GM19372 (cell line): ENCODE results near the gene VAC14.
"Not testable (repeated sequence)": the region's sequence is repeated elsewhere in the genome, so short reads cannot be mapped to it uniquely, and the experiment has no call there.

ENCODE experiments used
- ATAC-seq: cut with Tn5 transposase; IDR thresholded peaks from one replicate; pipeline ENCODE4 v1.9.1; 2021; ENCODE audit warnings: mild to moderate bottlenecking, low read depth, moderate library complexity; ENCODE audit not compliant: unreplicated experiment

VAC14 gene

DNA sequence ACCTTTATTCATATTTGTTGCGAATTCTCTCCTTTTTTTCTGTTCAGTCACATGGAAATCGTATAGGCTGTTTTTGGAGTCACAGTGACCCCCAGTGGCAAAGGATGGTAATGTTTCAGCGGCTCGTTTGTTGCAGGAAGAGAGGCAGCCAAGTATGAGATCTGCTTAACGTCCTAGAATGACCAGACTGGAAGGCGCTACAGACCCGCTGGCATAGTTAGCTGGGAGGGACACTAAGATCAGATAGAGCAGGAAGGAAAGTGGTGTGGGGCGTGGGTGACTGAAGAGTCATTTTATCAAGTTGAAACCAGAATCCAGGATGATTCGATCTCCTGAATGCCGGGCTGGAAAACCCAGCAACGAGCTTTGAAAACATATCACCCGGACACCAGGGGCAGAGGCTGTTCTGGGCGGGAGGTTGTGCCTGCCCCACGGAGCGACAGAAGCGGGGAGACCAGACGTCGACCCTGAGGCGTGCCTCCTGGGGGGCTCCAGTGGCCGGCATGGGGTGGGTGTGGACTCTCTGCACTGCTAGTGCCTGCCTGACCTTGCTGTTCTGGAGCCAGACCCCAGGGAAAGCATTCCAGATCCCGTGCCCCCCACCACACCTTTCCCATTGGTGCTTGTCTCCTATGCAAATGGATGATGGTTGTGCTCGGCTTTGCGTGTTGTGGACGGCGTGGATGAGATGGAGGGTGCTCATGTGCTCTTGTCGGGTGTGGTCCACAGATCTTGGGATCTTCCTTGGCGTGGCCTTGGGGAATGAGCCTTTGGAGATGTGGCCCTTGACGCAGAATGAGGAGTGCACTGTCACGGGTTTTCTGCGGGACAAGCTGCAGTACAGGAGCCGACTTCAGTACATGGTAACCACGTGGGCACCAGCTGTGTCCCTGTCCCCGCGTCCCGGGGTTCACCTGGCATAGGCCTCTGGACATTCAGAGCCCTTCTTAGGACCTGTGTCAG is 146.9 kb downstream of the VAC14 start:
- no peak for ATAC-seq

GRCh38 chr16:70653406-70653805 is 147.6 kb downstream of the VAC14 start:
- ATAC-seq: no peak

- no peak for ATAC-seq
These were observed 148.6 kb downstream of the VAC14 start for GRCh38 chr16:70652322-70652721.

- no peak for ATAC-seq
These were observed 149.4 kb downstream of the VAC14 start for GRCh38 chr16:70651524-70651923.

GRCh38 chr16:70650216-70650615 is 150.7 kb downstream of the VAC14 start:
- ATAC-seq: no peak

GRCh38 chr16:70649300-70649699 is 151.7 kb downstream of the VAC14 start:
- ATAC-seq: no peak

DNA sequence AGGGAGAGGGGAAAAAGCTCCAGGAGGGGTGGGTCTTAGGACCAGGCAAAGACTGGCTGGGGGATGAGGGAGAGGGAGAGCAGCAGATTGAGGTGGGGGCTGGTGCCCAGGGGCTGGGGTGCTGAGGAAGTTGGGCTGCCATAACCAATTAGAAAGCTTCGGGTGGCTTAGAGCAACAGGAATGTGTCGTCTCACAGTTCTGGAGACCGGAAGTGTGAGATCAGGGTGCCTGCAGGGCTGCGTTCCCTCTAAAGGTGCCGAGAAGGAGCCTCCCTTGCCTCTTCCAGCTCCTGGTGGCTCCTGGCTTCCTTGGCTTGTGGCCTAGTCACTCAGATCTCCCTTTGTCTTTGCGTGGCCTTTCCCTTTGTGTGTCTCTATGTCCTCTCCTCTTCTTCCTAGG is 152.4 kb downstream of the VAC14 start:
- ATAC-seq: no peak

DNA sequence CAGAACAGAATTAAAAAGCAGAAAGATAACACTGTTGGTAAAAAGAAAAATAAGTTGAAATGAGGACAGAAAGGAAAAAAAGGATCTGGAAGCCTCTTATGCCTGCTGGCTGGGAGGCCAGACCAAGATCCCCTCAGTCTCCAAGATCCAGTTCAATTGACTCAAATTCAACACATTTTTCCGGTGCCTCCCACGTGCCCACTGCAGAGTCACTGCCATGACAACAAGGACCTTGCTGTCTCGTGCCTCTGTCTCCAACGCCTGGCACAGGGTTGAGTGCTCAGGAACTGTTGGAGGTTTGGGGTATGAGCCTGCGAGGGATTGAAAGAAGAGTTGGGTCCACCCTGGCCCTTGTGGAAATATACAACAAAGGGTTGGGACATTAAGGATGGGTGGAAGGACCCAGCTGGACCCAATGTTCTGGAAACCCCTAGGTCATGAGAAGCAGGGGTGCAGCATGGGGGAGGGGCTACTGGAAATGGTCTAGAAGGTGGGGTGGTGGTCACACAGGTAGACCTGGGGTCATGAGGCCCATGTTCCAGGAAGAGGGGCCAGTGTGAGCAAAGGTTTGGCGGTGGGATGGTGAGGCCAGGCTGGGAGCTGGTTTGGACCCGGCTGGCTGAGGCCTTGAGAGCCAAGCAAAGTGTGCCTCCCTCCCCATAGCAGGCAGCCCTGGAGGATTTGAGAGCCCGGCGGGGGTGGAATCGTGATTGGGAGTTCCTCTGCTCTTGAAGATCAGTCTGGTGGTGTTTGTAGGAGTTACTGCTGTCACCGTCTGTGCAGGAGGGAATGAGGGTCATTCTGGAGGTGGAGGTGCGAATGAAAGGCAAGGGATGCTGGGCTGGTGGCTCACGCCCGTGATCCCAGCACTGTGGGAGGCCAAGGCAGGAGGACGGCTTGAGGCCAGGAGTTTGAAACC is 153.3 kb downstream of the VAC14 start:
- no peak for ATAC-seq

DNA sequence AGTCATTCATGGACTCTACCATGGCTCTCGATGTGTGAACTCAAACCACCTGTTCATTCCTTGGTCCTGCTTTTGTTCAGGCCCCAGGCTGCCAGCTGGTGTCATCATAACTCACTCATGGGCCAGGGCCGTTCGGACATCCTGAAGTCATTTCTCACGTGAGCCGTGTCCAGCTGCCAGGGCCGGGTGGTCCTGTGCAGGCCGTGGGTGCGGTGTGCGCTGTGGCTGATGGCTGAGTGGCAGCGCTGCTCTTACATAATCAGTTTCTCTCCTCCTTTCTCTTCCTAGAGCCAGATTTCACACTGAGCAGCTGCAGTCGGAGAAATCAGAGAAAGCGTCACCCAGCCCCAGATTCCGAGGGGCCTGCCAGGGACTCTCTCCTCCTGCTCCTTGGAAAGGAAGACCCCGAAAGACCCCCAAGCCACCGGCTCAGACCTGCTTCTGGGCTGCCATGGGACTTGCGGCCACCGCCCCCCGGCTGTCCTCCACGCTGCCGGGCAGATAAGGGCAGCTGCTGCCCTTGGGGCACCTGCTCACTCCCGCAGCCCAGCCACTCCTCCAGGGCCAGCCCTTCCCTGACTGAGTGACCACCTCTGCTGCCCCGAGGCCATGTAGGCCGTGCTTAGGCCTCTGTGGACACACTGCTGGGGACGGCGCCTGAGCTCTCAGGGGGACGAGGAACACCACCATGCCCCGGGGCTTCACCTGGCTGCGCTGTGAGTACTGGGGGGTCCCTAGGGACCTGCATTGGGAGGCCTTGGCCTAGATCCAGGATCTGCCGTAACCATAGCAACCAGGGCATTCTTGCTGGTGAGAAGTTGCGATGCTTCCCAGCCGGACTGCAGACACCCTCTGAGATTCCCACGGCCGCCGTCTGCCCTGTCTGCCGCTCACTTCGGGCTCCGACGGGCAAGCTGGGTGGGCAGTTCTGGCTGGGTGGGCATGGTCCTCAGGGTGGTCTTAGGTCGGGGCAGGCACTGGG is 154.4 kb downstream of the VAC14 start, which contains the start of gene IL34:
TSS of gene IL34 (plus strand) at position 300 of the 982 bp plus-strand sequence. CDS start at position 689, 389 bp downstream.
- ATAC-seq: no peak

DNA sequence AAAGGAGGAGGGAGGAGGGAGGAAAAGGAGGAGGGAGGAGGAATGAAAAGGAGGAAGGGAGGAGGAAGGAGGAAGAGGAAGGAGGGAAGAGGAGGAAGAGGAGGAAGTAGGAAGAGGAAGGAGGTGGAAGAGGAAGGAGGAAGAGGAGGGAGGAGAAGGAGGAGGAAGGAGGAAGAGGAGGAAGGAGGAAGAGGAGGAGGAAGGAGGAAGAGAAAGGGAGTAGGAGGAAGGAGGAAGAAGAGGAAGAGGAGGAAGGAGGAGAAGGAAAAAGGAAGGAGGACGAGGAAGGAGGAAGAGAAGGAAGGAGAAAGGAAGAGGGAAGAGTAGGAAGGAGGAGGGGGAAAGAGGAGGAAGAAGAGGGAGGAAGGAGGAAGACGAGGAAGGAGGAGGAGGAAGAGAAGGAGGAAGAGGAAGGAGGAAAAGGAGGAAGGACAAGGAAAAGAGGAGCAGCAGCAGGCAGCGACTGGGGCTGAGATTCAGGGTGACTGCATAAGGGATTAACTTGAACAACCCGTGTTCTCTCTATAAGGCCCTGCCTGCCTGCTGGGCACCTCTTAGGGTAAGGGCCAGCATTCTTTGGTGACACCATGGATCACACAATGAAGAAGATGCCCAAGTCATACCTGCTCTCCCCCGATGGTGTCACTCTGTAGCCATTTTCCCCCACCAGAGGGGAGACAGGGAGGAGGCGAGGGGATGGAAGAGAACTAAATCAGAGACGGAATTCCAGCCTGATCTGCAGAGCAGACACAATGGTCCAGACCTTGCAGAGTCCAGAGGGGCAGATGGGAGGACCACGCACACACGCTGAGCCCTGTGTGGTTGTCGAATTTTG is 156.0 kb downstream of the VAC14 start:
- no peak for ATAC-seq

DNA sequence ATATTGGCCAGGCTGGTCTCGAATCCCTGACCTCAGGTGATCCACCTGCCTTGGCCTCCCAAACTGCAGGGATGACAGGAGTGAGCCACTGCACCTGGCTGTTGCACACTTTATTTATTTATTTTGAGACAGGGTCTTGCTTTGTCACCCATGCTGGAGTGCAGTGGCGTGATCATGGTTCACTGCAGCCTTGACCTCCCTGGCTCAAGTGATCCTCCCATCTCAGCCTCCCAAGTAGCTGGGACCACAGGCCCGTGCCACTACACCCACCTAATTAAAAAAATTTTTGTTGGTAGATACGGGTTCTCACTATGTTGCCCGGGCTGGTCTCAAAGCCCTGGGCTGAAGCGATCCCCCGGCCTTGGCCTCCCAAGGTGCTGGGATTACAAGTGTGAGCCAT is 157.7 kb downstream of the VAC14 start:
- not testable (repeated sequence) for ATAC-seq

DNA sequence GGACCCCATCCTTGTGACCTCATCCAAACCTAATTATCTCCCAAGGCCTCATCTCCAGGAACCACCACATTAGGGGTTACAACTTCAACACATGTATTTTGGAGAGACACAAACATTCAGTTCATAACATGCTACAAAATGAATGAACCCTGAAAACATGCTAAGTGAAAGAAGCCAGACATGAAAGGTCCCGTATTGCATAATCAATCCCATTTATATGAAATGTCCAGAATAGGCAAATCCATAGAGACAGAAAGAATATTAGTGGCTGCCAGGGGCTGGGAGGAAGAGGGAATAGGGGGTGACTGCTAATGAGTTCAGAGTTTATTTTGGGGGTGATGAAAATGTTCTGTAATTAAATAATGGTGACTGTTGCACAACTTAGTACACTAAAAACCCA is 158.3 kb downstream of the VAC14 start:
- no peak for ATAC-seq

DNA sequence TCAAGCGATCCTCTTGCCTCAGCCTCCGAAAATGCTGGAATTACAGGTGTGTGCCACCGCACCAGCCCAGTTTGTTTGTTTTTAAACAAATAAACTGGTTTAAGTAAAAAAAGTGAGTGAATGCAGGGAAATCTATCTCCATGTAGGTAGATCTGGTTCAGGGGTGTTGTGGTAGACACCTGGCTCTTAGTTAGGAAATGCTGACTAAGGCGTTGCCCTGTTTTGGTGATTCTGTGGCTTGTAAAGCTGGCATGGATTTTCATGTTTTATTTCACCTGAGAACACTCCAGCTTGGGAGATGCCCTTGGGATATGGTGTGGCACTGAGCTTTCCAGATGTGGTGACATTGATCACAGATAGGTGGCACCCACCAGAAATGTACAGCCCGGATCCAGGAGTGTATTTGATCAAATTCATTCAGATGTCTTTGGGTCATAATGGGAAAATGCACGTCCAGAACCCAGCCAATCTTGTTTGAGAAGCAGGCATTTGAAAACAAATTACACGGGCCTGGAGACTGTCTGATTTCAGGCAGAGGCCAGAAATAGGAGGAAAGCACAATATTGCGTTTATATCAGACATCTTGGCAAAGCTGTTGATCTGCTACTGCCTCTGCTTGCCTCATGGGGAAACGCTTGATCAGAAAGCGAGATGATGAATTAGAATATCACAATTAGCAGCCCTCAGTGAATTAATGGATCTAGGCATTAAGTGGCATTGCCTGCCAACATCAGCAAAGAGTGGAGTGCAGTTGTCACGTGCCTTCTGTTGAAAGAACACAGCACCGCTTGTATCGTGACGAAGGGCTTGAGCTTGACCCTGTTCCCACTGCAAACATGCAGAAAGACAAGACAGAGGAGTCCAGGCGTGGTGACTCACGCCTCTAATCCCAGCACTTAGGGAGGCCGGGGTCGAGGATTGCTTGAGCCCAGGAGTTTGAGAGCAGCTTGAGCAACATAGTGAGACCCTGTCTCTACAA is 161.9 kb downstream of the VAC14 start:
- ATAC-seq: no peak
